Measurements from ENCODE around the gene IL17RE. TPM values are rescaled to one million over a fixed set of nuclear protein-coding genes. Genes with fewer than 3 reads are reported as not detected.
A peak's percentile ranks its signal among the peaks of the same experiment; 100 is the strongest.

Gene IL17RE
- total and polyA plus RNA-seq, 2 of the 13 experiments (the other 11 are each of a cell fraction or from before 2014, with no cell fraction given), result 14.5 to 24.1 TPM

DNA sequence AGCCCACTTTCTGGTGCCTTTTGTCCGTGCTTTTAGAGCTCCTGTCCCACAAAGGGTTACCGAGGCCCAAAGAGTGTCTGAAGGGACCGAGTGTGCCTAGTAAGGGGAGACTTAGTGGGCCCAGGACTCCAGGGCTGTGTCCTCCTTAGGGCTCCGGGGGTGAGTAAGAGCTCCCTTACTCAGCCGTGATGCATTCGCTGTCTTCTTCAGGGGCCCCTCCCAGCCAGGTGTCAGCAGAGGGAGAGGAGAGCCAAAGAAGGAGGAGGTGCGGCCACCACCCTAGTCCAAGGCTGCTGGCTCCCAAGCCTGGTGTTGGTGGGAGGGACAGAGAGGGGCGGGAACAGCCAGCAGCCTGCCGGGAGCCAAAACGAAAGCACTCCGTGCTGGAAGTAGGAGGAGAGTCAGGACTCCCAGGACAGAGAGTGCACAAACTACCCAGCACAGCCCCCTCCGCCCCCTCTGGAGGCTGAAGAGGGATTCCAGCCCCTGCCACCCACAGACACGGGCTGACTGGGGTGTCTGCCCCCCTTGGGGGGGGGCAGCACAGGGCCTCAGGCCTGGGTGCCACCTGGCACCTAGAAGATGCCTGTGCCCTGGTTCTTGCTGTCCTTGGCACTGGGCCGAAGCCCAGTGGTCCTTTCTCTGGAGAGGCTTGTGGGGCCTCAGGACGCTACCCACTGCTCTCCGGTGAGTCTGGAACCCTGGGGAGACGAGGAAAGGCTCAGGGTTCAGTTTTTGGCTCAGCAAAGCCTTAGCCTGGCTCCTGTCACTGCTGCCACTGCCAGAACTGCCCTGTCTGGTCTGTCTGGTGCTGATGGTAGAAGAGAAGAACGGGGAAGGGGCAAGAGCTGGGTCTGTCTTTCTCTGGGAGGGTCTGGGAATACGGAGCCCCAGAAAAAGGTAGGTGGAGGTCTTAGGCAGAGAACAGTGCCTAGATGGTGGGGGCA is 14.4 kb downstream of the IL17RE start, which contains the start of gene IL17RC (continued):
- TF ChIP-seq CSRNP1 (CRISPR knock-in tag; IDR thresholded peaks at IDR 0.05) (no peak), ATF5 (CRISPR knock-in tag; IDR thresholded peaks at IDR 0.05; ENCODE audit: low read depth) (no peak), SNAPC2 (CRISPR knock-in tag; IDR thresholded peaks at IDR 0.05) (no peak), ZNF180 (CRISPR knock-in tag; IDR thresholded peaks at IDR 0.05; ENCODE audit: borderline replicate concordance, low read depth) (no peak), ZNF383 (CRISPR knock-in tag; IDR thresholded peaks at IDR 0.05; ENCODE audit: borderline replicate concordance) (no peak), CREB3 (CRISPR knock-in tag; IDR thresholded peaks at IDR 0.05) (0 out of 2 replicates have a peak, but pooled peaks have one; percentile 20), ZNF674 (CRISPR knock-in tag; IDR thresholded peaks at IDR 0.05; ENCODE audit: low read depth) (0 out of 2 replicates have a peak, but pooled peaks have one; percentile 63), KDM6A (CRISPR knock-in tag; IDR thresholded peaks at IDR 0.05; ENCODE audit: low read depth) (no peak), SIN3B (IDR thresholded peaks at IDR 0.05; ENCODE audit: low read length) (no peak), EHMT2 (IDR thresholded peaks at IDR 0.05; ENCODE audit: borderline replicate concordance, low read depth, low read length) (no peak), ZNF781 (CRISPR knock-in tag; IDR thresholded peaks at IDR 0.05; ENCODE audit: borderline replicate concordance, not compliant biosample characterization) (no peak), ZNF33A (CRISPR knock-in tag; IDR thresholded peaks at IDR 0.05; ENCODE audit: borderline replicate concordance) (no peak), HNRNPUL1 (IDR thresholded peaks at IDR 0.05; ENCODE audit: low read depth, low read length) (no peak), FOSL2 (CRISPR knock-in tag; IDR thresholded peaks at IDR 0.05) (no peak; the same call in 1 of the 2 replicates), KLF13 (CRISPR knock-in tag; IDR thresholded peaks at IDR 0.05) (no peak), ATF3 (CRISPR knock-in tag; IDR thresholded peaks at IDR 0.05) (no peak), PCBP2 (optimal IDR thresholded peaks at IDR 0.05; ENCODE audit: low read depth, low read length, poor library complexity, severe bottlenecking) (no peak), ZNF724P (CRISPR knock-in tag; IDR thresholded peaks at IDR 0.05; ENCODE audit: borderline replicate concordance) (0 out of 2 replicates have a peak, but pooled peaks have one; percentile 27), ZNF572 (CRISPR knock-in tag; IDR thresholded peaks at IDR 0.05) (no peak), THYN1 (CRISPR knock-in tag; IDR thresholded peaks at IDR 0.05; ENCODE audit: borderline replicate concordance, low read depth) (no peak), GLMP (CRISPR knock-in tag; IDR thresholded peaks at IDR 0.05; ENCODE audit: borderline replicate concordance) (no peak), ZNF20 (CRISPR knock-in tag; IDR thresholded peaks at IDR 0.05) (no peak), ZNF556 (CRISPR knock-in tag; IDR thresholded peaks at IDR 0.05; ENCODE audit: borderline replicate concordance) (no peak; the same call in 1 of the 2 replicates), ZNF546 (CRISPR knock-in tag; conservative IDR thresholded peaks at IDR 0.05) (no peak)

Measured in HepG2 (cell line).